GDM1 (cell line): ENCODE data around the gene PRRT4.
A peak's percentile ranks its signal among the peaks of the same experiment; 100 is the strongest.

ENCODE experiments used
- DNase-seq: peaks from one replicate; lab custom pipeline; 2025; lab: John Stamatoyannopoulos, UW

The PRRT4 gene

GRCh38 chr7:128343554-128344430, 17.7 kb downstream of the PRRT4 start, which contains the start of gene RBM28:
Gene RBM28, minus strand, starts transcription at chr7:128343908. Its CDS starts 115 bp downstream, at chr7:128343793.
- DNase-seq: peak; percentile 85

- no peak for DNase-seq
These were observed 19.8 kb downstream of the PRRT4 start for GRCh38 chr7:128341733-128342132.

- DNase-seq: no peak
These were observed 25.8 kb downstream of the PRRT4 start for GRCh38 chr7:128335730-128336129.

GRCh38 chr7:128324368-128324680, 37.2 kb downstream of the PRRT4 start:
- no peak for DNase-seq

- DNase-seq: no peak
These were observed 37.8 kb downstream of the PRRT4 start for GRCh38 chr7:128323459-128324367.

- DNase-seq: no peak
These were observed 38.5 kb downstream of the PRRT4 start for GRCh38 chr7:128323040-128323439.

GRCh38 chr7:128322040-128322643, 39.3 kb downstream of the PRRT4 start:
- peak; percentile 64 for DNase-seq

GRCh38 chr7:128321044-128321422, 40.5 kb downstream of the PRRT4 start:
- DNase-seq: no peak

- peak; percentile 79 for DNase-seq
These were observed 42.8 kb downstream of the PRRT4 start for GRCh38 chr7:128318691-128319090.

- DNase-seq: no peak
These were observed 50.5 kb downstream of the PRRT4 start for GRCh38 chr7:128311013-128311412.

GRCh38 chr7:128310499-128310898, 51.0 kb downstream of the PRRT4 start:
- DNase-seq: no peak

- DNase-seq: no peak
These were observed 51.5 kb downstream of the PRRT4 start for GRCh38 chr7:128309976-128310375.

GRCh38 chr7:128309124-128309523, 52.4 kb downstream of the PRRT4 start:
- no peak for DNase-seq

GRCh38 chr7:128307061-128307460, 54.4 kb downstream of the PRRT4 start:
- no peak for DNase-seq

GRCh38 chr7:128304212-128304611, 57.3 kb downstream of the PRRT4 start:
- no peak for DNase-seq

- no peak for DNase-seq
These were observed 57.8 kb downstream of the PRRT4 start for GRCh38 chr7:128303643-128304042.

GRCh38 chr7:128303133-128303532, 58.4 kb downstream of the PRRT4 start:
- DNase-seq: no peak

- no peak for DNase-seq
These were observed 59.4 kb downstream of the PRRT4 start for GRCh38 chr7:128302139-128302538.
